HepG2 (cell line): ENCODE measurements around the gene INHBB.

Experiments used
- CTCF ChIP-seq: sonication (generic); formaldehyde crosslinking; IDR thresholded peaks from 2 replicates; pipeline ENCODE4 v1.5.0; 2020; ENCODE audit warnings: mild to moderate bottlenecking, missing genetic modification reagents, moderate library complexity
- SCMH1 ChIP-seq: sonication (generic); formaldehyde crosslinking; IDR thresholded peaks from 2 replicates; pipeline ENCODE4 v1.9.0; 2021; ENCODE audit warnings: missing genetic modification reagents, mild to moderate bottlenecking, borderline replicate concordance
- TOPORS ChIP-seq: sonication (generic); formaldehyde crosslinking; IDR thresholded peaks from 2 replicates; pipeline ENCODE4 v1.8.0; 2023; ENCODE audit warnings: mild to moderate bottlenecking, missing genetic modification reagents
- ZFP82 ChIP-seq: sonication (generic); formaldehyde crosslinking; IDR thresholded peaks from 2 replicates; pipeline ENCODE4 v1.5.1; 2020; ENCODE audit warnings: mild to moderate bottlenecking, missing genetic modification reagents, borderline replicate concordance
- TF ChIP-seq, protein P1 (sequence below): fragments of 450-650 bp; IDR thresholded peaks from 2 replicates; pipeline ENCODE4 v1.6.1; 2016

- TF ChIP-seq, protein P1, sequence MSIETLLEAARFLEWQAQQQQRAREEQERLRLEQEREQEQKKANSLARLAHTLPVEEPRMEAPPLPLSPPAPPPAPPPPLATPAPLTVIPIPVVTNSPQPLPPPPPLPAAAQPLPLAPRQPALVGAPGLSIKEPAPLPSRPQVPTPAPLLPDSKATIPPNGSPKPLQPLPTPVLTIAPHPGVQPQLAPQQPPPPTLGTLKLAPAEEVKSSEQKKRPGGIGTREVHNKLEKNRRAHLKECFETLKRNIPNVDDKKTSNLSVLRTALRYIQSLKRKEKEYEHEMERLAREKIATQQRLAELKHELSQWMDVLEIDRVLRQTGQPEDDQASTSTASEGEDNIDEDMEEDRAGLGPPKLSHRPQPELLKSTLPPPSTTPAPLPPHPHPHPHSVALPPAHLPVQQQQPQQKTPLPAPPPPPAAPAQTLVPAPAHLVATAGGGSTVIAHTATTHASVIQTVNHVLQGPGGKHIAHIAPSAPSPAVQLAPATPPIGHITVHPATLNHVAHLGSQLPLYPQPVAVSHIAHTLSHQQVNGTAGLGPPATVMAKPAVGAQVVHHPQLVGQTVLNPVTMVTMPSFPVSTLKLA: no peak
- TF ChIP-seq CTCF (CRISPR knock-in tag) (no peak), TOPORS (no peak), SCMH1 (CRISPR knock-in tag) (no peak), ZFP82 (CRISPR knock-in tag) (no peak)
These were observed 45.6 kb upstream of the INHBB start for GRCh38 chr2:120300385-120300784.
